CD4-positive, alpha-beta T cell treated with Interleukin-4 for 1 hour (primary cell): Measurements from ENCODE around the gene MAN1A1.
"Not testable (repeated sequence)": the region's sequence is repeated elsewhere in the genome, so short reads cannot be mapped to it uniquely, and the experiment has no call there.

Experiments
- DNase-seq, 2 donors: peaks; one replicate each; pipeline ENCODE4 v3.0.0-alpha.2; 2020 to 2022

The MAN1A1 gene

DNA sequence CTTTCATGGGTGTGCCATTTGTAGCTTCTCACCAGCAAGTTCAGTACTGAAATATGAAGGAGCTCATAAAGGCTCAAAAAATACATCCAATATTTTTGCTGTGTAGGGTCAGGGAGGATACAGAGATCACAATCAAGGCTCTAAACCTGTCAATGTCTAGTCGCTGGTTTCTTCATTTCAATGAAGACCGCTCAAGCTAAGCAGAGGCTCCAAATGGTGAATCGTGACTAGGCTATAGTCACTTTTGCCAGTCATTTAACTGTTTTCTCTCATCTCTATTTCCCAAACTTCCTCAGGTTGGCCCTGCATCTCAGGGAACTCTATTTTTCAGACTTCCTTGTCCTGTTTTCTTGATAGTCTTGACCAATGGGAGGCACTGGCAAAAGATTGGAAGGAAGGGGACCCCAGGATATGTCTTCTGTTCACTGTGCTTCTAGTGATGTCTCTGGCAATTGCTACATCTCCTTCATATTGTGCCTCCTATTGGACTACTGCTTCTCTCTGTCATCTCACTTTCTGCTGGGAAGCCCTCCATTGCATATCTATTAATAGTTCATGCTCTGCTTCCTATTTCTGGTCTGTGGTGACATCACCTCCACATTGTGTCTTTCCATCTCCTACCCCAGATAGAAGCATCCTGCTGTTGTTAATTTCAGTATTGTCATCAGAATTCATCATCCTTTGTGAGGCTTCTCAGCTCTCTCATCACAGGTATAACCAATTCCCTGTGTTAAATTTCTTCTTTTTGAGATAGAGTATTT lies 183.4 kb downstream of the MAN1A1 start:
- DNase-seq, result no peak

GRCh38 chr6:119163006-119163405 lies 186.6 kb downstream of the MAN1A1 start:
- no peak for DNase-seq

- DNase-seq, result no peak
Observed at GRCh38 chr6:119162134-119162775, 187.3 kb downstream of the MAN1A1 start.

GRCh38 chr6:119161438-119161837 lies 188.1 kb downstream of the MAN1A1 start:
- DNase-seq, result no peak

- DNase-seq, result no peak
Observed at GRCh38 chr6:119160911-119161310, 188.7 kb downstream of the MAN1A1 start.

GRCh38 chr6:119158057-119158848 lies 191.3 kb downstream of the MAN1A1 start:
- no peak for DNase-seq

- DNase-seq, result no peak
Observed at GRCh38 chr6:119157506-119157815, 192.1 kb downstream of the MAN1A1 start.

GRCh38 chr6:119156757-119157505 lies 192.6 kb downstream of the MAN1A1 start:
- no peak for DNase-seq

- DNase-seq, result not testable (repeated sequence)
Observed at GRCh38 chr6:119156082-119156481, 193.5 kb downstream of the MAN1A1 start.

- no peak for DNase-seq
Observed at GRCh38 chr6:119152187-119152586, 197.4 kb downstream of the MAN1A1 start.

DNA sequence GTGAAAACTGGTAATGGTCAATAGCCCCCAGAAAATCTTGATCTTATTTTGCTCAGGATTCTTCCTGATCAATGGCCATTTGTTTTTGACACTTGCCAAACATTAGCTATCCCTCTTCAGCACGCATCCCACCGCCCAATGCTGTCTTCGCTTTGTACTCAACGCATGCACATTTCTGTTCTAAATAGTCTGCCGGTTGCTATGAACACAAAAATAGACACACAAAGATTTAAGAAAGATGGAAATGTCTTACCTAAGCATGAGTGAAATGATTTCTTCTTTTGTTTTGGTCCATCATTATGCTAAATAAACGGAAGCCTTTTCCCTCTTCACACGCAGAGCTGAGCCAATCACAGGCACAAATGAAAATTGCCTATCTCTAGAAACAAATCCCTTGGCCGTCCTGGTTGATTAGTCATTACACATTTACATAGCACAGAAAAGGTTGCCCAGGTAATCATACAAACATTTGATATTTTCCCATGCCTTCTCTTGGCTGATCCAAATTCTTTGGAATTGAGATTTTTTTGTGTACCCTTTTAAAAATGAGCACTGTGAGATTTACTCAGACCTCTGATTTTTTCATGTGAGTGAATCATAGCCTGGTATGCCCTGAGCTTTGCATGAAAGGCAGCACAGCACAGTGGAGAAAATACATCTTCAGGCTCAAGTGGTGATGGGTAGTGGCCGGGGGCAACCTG lies 200.6 kb downstream of the MAN1A1 start:
- DNase-seq, result no peak

- peak in 1 of 2 donors; percentile 25 for DNase-seq
Observed at GRCh38 chr6:119148098-119148824, 201.3 kb downstream of the MAN1A1 start.

DNA sequence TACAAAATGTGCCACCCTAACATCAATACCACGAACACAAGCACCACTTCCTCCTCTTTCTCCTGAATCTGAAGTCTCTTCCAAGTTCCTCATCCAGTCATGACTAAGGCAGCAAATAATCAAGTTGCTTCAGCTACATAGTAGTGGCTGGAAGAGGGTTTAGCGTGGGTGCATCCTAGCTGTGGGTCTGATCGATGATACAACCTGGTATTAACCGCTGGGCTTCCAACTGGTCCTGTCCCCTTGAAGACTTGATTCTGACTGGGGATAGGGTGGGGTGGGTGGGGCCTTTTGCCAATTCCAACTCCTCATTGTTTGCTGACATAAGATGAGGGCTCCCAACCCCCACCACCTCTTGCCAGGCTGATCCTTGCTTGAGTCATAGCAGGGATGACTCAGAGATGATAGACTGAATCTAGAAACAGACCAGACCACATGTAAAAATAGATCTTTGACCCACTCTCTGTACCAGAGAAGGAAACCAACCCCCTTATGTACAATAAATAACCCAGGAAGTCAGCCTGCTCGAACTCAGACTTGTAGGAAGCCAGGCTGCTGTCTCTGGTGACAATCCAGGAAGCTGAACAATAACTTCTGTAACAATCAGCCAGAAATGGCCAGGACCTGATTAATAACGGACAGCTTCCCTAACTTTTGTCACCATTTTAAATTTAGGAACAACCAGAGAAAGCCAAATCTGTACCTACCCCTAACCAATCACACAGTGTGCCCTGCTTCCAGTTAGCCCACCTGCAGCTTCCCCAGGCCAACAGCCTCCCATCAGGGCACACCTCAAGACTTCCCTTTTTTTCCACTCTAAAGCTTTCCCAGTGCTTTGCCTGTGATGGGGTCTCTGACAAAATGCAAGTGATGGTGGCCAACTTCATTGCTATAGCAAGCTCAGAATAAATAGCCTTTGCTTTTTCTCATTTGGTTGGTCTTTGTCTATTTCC lies 202.2 kb downstream of the MAN1A1 start:
- DNase-seq, result peak; percentile 10 to 53

GRCh38 chr6:119145111-119145510 lies 204.4 kb downstream of the MAN1A1 start:
- DNase-seq, result no peak

DNA sequence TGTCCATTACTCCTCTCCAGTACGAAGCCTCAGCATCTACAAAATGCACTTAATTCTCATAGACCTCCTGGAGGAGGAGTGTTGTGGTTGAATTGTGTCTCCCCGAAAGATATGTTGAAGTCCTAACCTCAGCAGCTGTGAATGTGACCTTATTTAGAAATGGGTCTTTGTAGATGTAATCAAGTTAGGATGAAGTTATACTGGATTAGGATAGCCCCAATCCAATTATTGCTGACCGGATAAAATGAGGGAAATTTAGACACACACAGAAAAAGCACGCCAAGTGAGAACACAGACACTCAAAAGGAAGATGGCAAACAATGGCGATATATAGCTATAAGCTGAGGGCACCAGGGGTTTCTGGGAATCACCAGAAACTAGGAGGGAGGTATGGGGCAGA lies 206.9 kb downstream of the MAN1A1 start:
- no peak for DNase-seq

- DNase-seq, result no peak
Observed at GRCh38 chr6:119142041-119142440, 207.5 kb downstream of the MAN1A1 start.

DNA sequence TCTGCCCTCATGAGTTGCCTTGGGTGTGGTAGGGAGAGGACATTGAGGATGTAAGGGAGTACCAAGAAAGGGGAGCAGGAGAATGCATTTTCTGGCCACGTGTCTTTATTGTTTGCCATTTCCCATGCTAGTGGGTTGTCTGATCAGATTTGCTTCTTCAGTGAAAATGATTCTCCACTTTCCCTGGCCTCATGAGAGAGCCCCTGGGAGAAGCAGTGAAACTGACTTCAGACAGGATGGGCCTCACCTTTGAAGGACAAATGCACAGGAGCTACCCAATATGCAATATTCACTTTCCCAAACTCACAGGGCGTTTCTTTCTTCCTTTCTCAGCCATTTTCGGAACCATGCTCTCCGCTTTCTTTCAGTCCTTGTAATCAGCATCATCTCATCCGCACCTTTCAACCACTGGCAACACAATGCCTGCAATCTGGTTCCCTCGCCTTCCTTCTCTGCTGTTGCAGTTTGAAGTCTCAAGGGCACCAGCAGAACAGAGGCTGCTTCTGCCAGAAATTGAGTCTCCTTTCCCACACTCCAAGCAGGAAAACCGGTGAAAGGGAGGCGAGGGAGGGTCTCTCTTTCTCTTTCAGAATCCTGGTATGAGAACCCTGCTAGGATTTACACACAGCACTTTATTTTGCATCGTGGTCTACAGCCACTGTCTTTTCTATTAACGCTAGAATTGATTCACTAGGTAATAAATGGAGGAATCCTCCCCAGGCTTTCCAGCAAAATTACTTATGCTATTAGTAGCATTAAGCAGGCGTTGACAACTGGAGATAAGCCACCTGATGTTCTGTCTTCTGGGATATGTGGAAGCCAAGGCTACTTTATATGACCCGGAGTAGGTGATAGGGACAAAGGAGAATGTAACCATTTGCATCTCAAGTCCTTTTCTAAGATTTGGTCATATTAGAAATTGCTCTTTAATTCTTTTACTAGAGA lies 209.1 kb downstream of the MAN1A1 start:
- no peak for DNase-seq

DNA sequence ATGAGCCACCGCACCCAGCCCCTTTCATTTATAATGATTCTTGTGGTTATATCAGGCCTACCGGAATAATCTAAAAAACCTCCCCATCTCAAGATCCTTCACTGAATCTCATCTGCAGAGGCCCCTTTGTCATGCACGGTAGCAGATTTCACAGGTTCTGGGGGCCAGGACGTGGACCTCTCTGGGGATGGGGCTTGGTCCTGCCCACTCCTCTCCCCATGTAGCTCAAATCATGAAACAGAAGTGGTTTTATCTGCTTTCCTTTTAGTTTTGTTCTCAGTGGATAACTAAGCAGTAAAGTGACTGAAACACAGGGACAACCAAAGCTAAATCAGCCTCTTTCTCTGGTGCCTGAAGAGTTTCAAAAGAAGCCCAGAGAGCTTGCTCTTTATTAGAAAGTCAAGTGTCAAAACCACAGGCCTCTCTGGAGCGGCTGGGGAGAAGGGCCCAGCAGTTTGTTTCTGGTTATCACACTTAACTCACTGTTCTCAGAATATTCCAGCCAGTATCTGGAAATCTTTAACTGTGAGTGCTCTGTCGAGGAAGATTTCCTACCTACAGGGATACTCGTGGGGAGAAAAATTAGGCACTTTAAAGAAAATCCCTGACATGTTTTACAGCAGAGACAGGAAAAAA lies 210.5 kb downstream of the MAN1A1 start:
- DNase-seq, result no peak
